GM18870 (cell line): ENCODE measurements around the gene B9D1.

Experiments used
- ATAC-seq: cut with Tn5 transposase; IDR thresholded peaks from one replicate; pipeline ENCODE4 v1.9.1; 2021; ENCODE audit warnings: moderate library complexity; ENCODE audit not compliant: unreplicated experiment

B9D1 gene

DNA sequence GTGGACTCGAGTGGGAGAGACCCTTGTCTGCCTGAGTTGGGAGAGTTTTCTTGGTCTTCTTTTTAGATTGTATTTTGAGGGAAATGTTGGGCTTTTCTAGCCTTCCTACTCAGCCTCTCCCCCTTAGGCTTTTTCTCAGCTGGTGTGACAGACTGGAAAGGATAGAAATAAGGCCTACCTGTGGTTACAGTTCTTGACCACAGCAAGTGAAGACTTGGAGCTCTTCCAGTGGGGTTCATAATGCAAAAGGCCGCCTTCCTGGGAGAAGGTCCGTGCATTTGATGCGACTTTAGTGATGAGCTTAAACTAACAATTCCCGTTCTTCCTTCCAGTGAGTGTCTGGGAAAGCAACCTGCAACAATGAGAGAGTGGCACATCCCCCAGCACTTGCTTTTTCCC lies 56.8 kb downstream of the B9D1 start:
- ATAC-seq, result no peak

DNA sequence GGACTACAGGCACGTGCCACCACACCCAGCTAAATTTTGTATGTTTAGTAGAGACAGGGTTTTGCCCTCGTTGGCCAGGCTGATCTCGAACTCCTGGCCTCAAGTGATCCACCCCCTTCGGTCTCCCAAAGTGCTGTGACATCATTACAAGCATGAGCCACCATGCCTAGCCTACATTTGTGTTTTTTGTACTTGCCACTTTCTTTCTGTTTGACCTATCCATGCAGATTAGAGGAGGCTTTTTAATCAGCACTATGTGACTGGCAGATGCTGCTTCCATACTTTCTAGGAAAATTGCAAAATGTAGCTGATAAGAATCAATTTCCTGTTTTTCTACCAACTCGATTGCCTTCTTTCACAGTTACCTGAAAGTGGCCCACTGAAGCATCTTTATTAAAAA lies 57.3 kb downstream of the B9D1 start:
- no peak for ATAC-seq

GRCh38 chr17:19304751-19305150 lies 57.8 kb downstream of the B9D1 start:
- no peak for ATAC-seq

DNA sequence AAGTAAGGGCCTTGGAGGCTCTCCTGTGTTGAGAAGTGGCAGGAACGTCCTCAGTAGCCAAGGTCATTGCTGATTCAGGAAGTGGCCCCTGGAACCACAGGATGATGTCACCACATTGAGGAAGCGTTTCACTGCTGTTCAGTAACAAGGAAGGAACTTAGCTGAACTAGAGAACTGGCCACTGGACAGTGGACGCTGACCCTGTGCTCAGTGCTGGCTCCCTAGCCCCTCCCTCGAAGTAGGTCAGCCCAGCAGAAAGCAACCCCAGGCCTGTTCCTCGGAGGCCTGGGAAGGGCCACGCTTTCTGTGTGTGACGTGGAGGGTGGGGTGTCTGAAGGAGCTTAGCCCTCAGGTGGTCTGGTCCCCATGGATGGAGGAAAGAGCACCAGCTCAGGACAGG lies 58.3 kb downstream of the B9D1 start:
- ATAC-seq, result no peak

- no peak for ATAC-seq
Observed at GRCh38 chr17:19303367-19303776, 59.2 kb downstream of the B9D1 start.

DNA sequence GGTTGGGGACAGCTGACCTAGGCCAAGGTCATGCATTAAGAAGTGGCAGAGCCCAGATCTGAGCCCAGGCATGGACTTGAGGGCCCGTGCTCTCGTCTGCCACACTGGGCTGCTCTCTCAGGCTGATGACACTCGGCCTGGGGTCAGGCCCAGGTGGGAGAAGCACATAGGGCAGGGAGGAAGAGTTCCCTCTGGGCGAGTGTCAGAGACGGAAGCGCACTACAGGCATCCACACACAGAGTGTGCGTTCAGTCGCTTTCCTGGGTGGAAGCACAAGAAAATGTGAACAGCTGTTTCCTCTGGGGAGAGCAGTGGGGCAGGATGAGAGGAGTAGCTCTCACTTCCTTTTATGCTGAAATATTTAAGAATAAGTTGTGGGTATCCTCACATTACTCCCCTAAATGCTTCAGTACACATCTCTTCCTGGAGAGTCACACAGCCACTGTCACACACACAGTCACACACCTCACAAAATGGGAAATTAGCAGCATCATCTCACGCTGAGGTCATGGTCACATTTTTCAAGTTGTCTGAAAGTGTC lies 59.7 kb downstream of the B9D1 start:
- no peak for ATAC-seq

GRCh38 chr17:19301973-19302372 lies 60.5 kb downstream of the B9D1 start:
- no peak for ATAC-seq

GRCh38 chr17:19301274-19301951 lies 61.1 kb downstream of the B9D1 start:
- no peak for ATAC-seq

DNA sequence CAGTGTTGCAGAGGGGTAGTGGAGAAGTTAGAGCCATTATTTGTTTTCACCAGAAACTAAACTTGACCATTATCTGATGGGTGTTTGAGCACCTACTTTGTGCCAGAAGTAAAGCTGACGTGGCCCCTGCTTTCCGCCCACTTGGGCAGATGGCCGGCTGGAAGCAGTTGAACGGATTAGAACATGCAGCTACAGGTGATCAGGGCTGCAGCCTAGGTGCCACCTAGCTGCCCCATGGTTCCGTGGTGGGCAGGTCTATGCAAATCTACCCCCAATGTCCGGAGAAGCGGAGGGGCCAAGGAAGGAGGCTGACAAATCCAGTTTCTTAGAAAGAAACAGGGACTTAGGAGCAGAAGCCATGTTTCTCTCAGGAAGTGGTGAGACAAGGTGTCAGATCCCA lies 62.7 kb downstream of the B9D1 start:
- no peak for ATAC-seq

DNA sequence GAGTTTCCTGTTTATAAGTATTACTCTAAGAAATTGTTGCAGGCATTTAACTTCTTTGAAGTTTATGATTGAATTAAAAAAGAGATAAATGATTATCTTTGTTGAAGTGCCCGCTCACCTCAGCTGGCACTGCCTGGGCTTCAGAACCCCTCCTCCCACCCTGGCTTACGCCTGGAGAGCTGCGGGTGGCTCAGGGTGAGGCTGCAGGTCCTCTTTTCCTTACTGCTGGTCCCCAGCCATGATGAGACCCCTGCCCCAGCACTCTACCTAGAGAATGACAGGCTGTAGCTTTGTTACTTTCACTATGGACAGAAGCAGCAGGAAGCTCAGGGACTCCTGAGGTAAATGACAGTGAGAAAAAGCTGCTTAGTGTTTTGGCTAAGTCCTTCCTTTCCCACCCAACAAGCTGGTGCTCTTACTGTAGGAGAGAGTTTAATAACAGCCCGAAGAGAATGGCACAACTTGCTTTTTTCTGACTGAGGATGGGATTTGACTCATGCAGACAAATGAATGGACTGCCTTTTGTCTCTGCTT lies 63.2 kb downstream of the B9D1 start:
- ATAC-seq, result no peak

DNA sequence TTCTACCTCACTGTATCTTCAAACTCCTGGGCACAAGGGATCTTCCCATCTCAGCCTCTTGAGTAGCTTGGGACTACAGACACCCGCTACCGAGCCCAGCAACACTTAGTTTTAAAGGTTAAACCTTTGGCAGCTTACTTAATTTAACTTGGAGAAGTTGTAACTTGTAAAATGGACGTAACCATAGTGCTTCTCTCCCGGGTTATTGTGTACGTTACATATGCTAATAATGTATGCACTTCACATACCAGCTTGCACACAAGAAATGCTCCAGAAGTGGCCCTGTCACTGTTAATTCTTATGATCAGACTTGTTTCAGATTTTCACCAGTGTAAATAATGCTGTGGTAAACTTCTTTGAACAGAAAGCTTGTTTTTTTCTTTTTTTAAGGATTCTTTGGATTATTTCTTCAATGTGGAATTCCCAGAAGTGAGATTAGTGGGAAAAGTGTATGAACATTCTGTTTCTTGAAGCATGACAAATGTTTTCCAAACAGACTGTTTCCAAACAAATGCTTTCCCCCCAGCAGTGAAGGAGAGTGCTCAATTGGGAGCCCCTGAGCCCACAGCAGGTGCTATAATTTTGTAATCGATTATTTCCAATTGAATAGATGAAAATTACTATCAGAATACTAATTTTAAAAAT lies 63.8 kb downstream of the B9D1 start:
- ATAC-seq, result no peak

DNA sequence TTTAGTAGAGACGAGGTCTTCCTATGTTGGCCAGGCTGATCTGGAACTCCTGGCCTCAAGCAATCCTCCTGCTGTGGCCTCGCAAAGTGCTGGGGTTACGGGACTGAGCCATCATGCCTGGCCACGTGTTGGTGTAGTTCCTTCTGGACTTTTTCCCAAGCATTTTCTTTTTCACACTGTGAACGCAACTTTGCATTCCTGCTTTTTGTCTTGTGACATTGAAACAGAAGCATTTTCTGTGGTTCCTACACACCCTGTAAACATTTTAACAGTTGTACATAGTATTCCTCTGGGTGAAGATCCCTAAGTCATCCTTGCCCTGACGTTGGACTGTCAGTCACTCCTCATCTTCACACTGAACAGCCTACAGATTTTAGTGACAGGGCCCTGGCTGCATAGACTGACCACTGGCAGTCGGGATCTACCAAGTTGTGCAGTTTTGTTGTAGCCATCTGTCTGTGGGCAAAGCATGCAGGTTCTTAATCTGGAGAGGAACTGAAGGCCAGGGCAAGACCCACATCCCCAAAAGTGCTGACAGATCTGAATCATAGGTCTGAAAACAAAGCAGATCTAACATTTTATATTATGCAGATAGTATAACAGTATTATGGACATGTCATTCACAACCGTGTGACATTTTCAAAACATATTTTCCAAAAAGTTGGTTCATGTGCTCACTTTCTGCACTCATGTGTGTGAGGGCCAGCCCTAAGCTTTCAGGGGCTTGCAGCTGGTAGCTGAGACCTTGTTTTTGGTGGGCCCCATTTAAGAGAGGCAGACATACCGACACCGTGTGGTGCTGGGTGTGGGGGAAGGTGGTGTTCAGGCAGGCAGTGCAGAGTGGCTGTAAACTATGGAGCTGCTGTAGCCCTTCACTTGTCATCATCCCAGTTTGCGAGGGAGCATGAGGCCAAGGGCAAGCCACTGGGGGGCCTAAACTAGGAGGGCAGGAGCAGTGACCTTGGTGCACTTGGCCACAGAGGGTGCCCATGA lies 65.4 kb downstream of the B9D1 start:
- ATAC-seq, result no peak

DNA sequence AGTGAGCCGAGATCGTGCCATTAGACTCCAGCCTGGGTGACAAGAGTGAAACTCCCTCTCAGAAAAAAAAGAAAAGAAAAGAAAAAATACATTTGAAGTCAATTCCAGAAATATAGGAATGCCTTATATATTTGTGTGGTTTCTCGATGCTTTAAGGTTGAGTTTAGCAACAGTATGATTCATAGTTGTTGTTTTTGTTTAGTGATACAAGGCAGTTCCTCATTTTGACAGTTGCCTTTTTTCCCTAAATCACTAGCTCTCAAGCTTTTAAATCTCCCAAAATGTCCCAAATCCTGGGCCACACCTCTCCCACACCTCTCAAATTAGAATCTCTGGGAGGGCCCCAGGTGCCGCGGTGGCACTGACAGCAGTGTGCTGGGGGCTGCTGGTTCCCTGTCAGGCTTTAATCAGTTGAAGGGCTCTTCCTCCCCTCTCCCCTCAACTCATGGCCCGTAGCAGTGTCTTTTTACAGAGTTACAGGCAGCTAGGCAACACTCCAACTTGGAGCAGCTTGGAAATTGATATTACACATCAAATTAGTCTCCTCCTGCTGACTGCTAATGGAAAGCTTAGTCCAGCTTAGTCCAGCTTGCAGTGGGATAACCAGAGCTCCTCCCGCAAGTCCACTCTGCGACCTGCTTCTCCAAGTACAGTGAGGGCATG lies 66.9 kb downstream of the B9D1 start:
- ATAC-seq, result no peak

GRCh38 chr17:19294443-19294842 lies 68.1 kb downstream of the B9D1 start:
- ATAC-seq, result no peak
